ENCODE measurements around the gene ARMC3. TPM values are rescaled to one million over a fixed set of nuclear protein-coding genes. Genes with fewer than 3 reads are reported as not detected.
"Not testable (repeated sequence)": the region's sequence is repeated elsewhere in the genome, so short reads cannot be mapped to it uniquely, and the experiment has no call there.

Gene ARMC3
- polyA plus RNA-seq, 4 donors = 0.03 TPM; not detected in 3

DNA sequence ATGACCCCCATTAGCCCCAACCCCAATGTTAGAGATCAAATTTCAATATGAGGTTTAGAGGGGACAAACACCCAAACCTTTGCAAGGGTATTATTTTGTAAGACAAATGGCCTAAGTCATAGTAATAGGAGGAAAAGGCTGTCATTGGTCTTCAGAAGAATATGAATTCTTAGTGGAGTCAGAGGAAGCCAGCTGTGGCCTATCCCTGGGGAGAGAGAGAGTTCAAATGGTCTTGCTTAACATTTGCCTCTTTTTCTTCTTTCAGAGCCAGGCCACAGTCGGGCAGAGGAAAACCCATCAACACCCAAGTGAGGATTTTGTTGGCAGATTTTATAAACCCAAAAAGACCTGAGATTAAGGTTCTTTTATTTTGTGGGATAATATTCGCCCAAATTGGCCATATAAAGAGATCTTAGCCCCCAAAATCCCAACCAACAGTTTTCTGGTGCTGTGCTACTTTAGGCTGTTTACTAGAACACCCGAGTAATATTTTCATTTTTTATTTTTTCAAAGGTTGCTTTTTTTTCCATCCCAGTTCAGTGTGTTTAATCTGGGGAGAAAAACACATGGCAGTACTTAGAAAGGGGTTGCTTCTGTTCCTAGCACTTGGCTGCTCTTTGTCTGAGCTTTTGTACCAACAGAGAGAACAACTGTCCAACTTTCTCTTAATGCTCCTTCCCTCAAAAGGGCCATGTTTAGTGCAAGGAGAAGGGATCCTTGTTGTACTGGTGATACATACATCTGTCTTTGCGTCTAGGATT is 26.8 kb upstream of the ARMC3 start:
- Histone ChIP-seq H3K27ac (ENCODE audit: low read depth in 1 of 3, low read length in 2 of 3) (no peak overlapping the region), H3K4me3 (ENCODE audit: low read depth in 1 of 3, low read length in 3 of 3) (no peak overlapping the region), H3K9me3 (ENCODE audit: control insufficient read depth in 2 of 2, insufficient read depth in 1 of 2, low read depth in 1 of 2, low read length in 1 of 2) (peaks cover 0 to 2% of the 10 kb centered on the region in 2 donors), H3K4me1 (ENCODE audit: control insufficient read depth in 3 of 3, insufficient read depth in 2 of 3, low read depth in 1 of 3, low read length in 2 of 3) (no peaks in the 10 kb centered on the region), H3K27me3 (ENCODE audit: control insufficient read depth in 3 of 3, insufficient read depth in 3 of 3, low read length in 3 of 3) (no peaks in the 10 kb centered on the region), H3K36me3 (ENCODE audit: control insufficient read depth in 3 of 3, insufficient read depth in 2 of 3, low read depth in 1 of 3, low read length in 3 of 3) (no peaks in the 10 kb centered on the region)
- DNase-seq (no peak), FAIRE-seq (no peak)
- 70 to 76% (median 70%) methylated on average over 4 of the region's 4 CpGs for WGBS, 3 donors

DNA sequence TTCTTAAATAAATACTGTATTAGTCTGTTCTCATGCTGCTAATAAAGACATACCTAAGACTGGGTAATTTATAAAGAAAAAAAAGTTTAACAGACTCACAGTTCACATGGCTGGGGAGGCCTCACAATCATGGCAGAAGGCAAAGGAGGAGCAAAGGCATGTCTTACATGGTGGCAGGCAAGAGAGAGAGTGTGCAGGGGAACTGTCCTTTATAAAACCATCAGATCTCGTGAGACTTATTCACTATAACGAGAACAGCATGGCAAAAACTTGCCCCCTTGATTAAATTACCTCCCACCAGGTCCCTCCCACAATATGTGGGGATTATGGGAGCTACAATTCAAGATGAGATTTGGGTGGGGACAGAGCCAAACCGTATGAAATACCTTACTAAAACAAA is 25.7 kb upstream of the ARMC3 start:
- DNase-seq; H3K27me3 ChIP-seq (ENCODE audit: control insufficient read depth in 3 of 3, insufficient read depth in 3 of 3, low read length in 3 of 3); H3K27ac ChIP-seq (ENCODE audit: low read depth in 1 of 3, low read length in 2 of 3); H3K4me1 ChIP-seq (ENCODE audit: control insufficient read depth in 3 of 3, insufficient read depth in 2 of 3, low read depth in 1 of 3, low read length in 2 of 3); H3K4me3 ChIP-seq (ENCODE audit: low read depth in 1 of 3, low read length in 3 of 3); H3K36me3 ChIP-seq (ENCODE audit: control insufficient read depth in 3 of 3, insufficient read depth in 2 of 3, low read depth in 1 of 3, low read length in 3 of 3); FAIRE-seq; H3K9me3 ChIP-seq (ENCODE audit: control insufficient read depth in 2 of 2, insufficient read depth in 1 of 2, low read depth in 1 of 2, low read length in 1 of 2): not testable (repeated sequence)
- WGBS, 3 donors = 70 to 85% (median 75%) methylated on average over 3 of the region's 3 CpGs

- H3K4me1 ChIP-seq (ENCODE audit: control insufficient read depth in 3 of 3, insufficient read depth in 2 of 3, low read depth in 1 of 3, low read length in 2 of 3) = no peaks in the 10 kb centered on the region
- H3K4me3 ChIP-seq (ENCODE audit: low read depth in 1 of 3, low read length in 3 of 3) = no peak overlapping the region
- H3K9me3 ChIP-seq (ENCODE audit: control insufficient read depth in 2 of 2, insufficient read depth in 1 of 2, low read depth in 1 of 2, low read length in 1 of 2) = peaks cover 0 to 12% of the 10 kb centered on the region in 2 donors
- no peaks in the 10 kb centered on the region for H3K27me3 ChIP-seq (ENCODE audit: control insufficient read depth in 3 of 3, insufficient read depth in 3 of 3, low read length in 3 of 3)
- WGBS, 3 donors = 92 to 96% (median 94%) methylated on average over 1 of the region's 1 CpG
- H3K27ac ChIP-seq (ENCODE audit: low read depth in 1 of 3, low read length in 2 of 3) = no peak overlapping the region
- no peaks in the 10 kb centered on the region for H3K36me3 ChIP-seq (ENCODE audit: control insufficient read depth in 3 of 3, insufficient read depth in 2 of 3, low read depth in 1 of 3, low read length in 3 of 3)
- no peak for DNase-seq
- no peak for FAIRE-seq
These were observed 24.2 kb upstream of the ARMC3 start for GRCh38 chr10:22903694-22904093.

- no peaks in the 10 kb centered on the region for H3K36me3 ChIP-seq (ENCODE audit: control insufficient read depth in 3 of 3, insufficient read depth in 2 of 3, low read depth in 1 of 3, low read length in 3 of 3)
- H3K4me1 ChIP-seq (ENCODE audit: control insufficient read depth in 3 of 3, insufficient read depth in 2 of 3, low read depth in 1 of 3, low read length in 2 of 3) = peaks cover 0 to 2% (median 0%) of the 10 kb centered on the region in 3 donors
- H3K4me3 ChIP-seq (ENCODE audit: low read depth in 1 of 3, low read length in 3 of 3) = no peak overlapping the region
- no peak for DNase-seq
- H3K27ac ChIP-seq (ENCODE audit: low read depth in 1 of 3, low read length in 2 of 3) = no peak overlapping the region
- H3K9me3 ChIP-seq (ENCODE audit: control insufficient read depth in 2 of 2, insufficient read depth in 1 of 2, low read depth in 1 of 2, low read length in 1 of 2) = peaks cover 0 to 14% of the 10 kb centered on the region in 2 donors
- 93 to 96% (median 94%) methylated on average over 2 of the region's 2 CpGs for WGBS, 3 donors
- no peak for FAIRE-seq
- no peaks in the 10 kb centered on the region for H3K27me3 ChIP-seq (ENCODE audit: control insufficient read depth in 3 of 3, insufficient read depth in 3 of 3, low read length in 3 of 3)
These were observed 21.1 kb upstream of the ARMC3 start for GRCh38 chr10:22906767-22907166.

DNA sequence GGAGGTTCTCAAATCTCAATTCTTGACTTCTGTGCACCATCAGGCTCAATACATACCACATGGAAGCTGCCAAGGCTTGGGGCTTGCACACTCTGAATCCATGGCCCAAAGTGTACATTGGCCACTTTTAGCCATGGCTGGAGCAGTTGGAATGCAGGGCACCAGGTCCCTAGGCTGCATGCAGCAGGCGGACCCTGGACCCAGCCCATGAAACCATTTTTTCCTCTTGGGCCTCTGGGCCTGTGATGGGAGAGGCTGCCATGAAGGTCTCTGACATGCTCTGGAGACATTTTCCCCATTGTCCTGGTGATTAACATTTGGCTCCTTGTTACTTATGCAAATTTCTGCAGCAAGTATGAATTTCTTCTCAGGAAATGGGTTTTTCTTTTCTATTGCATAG is 19.0 kb upstream of the ARMC3 start:
- 89 to 94% (median 91%) methylated on average over 1 of the region's 1 CpG for WGBS, 3 donors
- H3K27me3 ChIP-seq (ENCODE audit: control insufficient read depth in 3 of 3, insufficient read depth in 3 of 3, low read length in 3 of 3) = no peaks in the 10 kb centered on the region
- FAIRE-seq (no peak), DNase-seq (no peak)
- H3K4me1 ChIP-seq (ENCODE audit: control insufficient read depth in 3 of 3, insufficient read depth in 2 of 3, low read depth in 1 of 3, low read length in 2 of 3) = peaks cover 0 to 7% (median 5%) of the 10 kb centered on the region in 3 donors
- no peak overlapping the region for H3K27ac ChIP-seq (ENCODE audit: low read depth in 1 of 3, low read length in 2 of 3)
- peaks cover 0 to 12% of the 10 kb centered on the region in 2 donors for H3K9me3 ChIP-seq (ENCODE audit: control insufficient read depth in 2 of 2, insufficient read depth in 1 of 2, low read depth in 1 of 2, low read length in 1 of 2)
- H3K4me3 ChIP-seq (ENCODE audit: low read depth in 1 of 3, low read length in 3 of 3) = no peak overlapping the region
- no peaks in the 10 kb centered on the region for H3K36me3 ChIP-seq (ENCODE audit: control insufficient read depth in 3 of 3, insufficient read depth in 2 of 3, low read depth in 1 of 3, low read length in 3 of 3)

GRCh38 chr10:22909673-22910072 is 18.2 kb upstream of the ARMC3 start:
- H3K9me3 ChIP-seq (ENCODE audit: control insufficient read depth in 2 of 2, insufficient read depth in 1 of 2, low read depth in 1 of 2, low read length in 1 of 2) = peaks cover 0 to 12% of the 10 kb centered on the region in 2 donors
- H3K27me3 ChIP-seq (ENCODE audit: control insufficient read depth in 3 of 3, insufficient read depth in 3 of 3, low read length in 3 of 3); FAIRE-seq; H3K36me3 ChIP-seq (ENCODE audit: control insufficient read depth in 3 of 3, insufficient read depth in 2 of 3, low read depth in 1 of 3, low read length in 3 of 3); DNase-seq; H3K4me1 ChIP-seq (ENCODE audit: control insufficient read depth in 3 of 3, insufficient read depth in 2 of 3, low read depth in 1 of 3, low read length in 2 of 3); H3K4me3 ChIP-seq (ENCODE audit: low read depth in 1 of 3, low read length in 3 of 3); H3K27ac ChIP-seq (ENCODE audit: low read depth in 1 of 3, low read length in 2 of 3): not testable (repeated sequence)
- WGBS, 3 donors = 74 to 96% (median 91%) methylated on average over 1 of the region's 1 CpG

GRCh38 chr10:22911067-22911466 is 16.8 kb upstream of the ARMC3 start:
- Histone ChIP-seq H3K9me3 (ENCODE audit: control insufficient read depth in 2 of 2, insufficient read depth in 1 of 2, low read depth in 1 of 2, low read length in 1 of 2) (peaks cover 0 to 12% of the 10 kb centered on the region in 2 donors), H3K4me1 (ENCODE audit: control insufficient read depth in 3 of 3, insufficient read depth in 2 of 3, low read depth in 1 of 3, low read length in 2 of 3) (peaks cover 0 to 7% (median 5%) of the 10 kb centered on the region in 3 donors), H3K27me3 (ENCODE audit: control insufficient read depth in 3 of 3, insufficient read depth in 3 of 3, low read length in 3 of 3) (no peaks in the 10 kb centered on the region), H3K4me3 (ENCODE audit: low read depth in 1 of 3, low read length in 3 of 3) (no peak overlapping the region), H3K36me3 (ENCODE audit: control insufficient read depth in 3 of 3, insufficient read depth in 2 of 3, low read depth in 1 of 3, low read length in 3 of 3) (no peaks in the 10 kb centered on the region), H3K27ac (ENCODE audit: low read depth in 1 of 3, low read length in 2 of 3) (no peak overlapping the region)
- FAIRE-seq (no peak), DNase-seq (no peak)
- 65 to 94% (median 74%) methylated on average over 1 of the region's 1 CpG for WGBS, 3 donors

DNA sequence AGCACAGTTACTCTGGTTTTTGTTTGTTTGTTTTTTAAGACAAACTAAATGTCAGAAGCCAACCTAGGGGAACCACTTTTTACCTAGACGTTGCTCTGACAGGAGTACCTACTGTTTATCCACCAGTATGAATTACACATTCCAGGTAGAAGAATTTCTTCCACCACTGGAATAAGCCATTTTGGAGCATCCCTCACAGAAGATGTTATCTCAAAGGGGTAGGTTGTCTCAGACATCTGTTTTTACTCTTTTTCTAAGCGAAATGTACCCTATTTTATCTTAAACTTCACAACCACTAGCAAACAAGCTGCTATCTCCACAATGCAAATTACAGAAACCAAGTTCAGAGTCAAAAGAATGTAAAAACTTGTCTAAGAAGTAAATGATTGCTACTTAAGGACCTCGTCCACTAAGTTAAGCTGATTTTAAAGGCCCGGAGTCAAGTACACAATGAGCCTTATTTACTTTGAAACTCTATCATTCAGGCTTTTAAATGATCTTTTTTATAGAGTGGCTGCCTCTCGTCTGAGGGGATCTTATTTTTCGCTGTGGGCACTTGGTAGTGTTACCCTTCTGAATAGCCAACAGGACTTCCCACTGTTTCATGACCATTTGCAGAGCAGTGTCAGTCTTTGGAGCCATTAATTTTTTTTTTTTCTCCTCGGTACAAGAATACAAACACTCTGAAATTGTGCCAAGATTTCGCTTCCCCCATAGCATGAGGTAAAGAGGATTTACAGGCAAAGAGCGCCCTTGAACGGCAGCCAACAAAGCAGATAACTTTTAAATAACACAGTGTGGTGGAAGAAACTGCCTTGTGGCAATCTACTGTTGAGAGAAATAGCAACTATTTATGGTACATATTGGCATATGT is 15.7 kb upstream of the ARMC3 start:
- peak; percentile 79 to 82 for DNase-seq
- peak overlapping the region in 1 of 3 donors; percentile 11 for H3K27ac ChIP-seq (ENCODE audit: low read depth in 1 of 3, low read length in 2 of 3)
- no peaks in the 10 kb centered on the region for H3K27me3 ChIP-seq (ENCODE audit: control insufficient read depth in 3 of 3, insufficient read depth in 3 of 3, low read length in 3 of 3)
- H3K4me1 ChIP-seq (ENCODE audit: control insufficient read depth in 3 of 3, insufficient read depth in 2 of 3, low read depth in 1 of 3, low read length in 2 of 3) = peaks cover 0 to 7% (median 5%) of the 10 kb centered on the region in 3 donors
- WGBS, 3 donors = 28 to 45% (median 42%) methylated on average over 10 of the region's 10 CpGs
- H3K9me3 ChIP-seq (ENCODE audit: control insufficient read depth in 2 of 2, insufficient read depth in 1 of 2, low read depth in 1 of 2, low read length in 1 of 2) = peaks cover 0 to 18% of the 10 kb centered on the region in 2 donors
- H3K36me3 ChIP-seq (ENCODE audit: control insufficient read depth in 3 of 3, insufficient read depth in 2 of 3, low read depth in 1 of 3, low read length in 3 of 3) = no peaks in the 10 kb centered on the region
- H3K4me3 ChIP-seq (ENCODE audit: low read depth in 1 of 3, low read length in 3 of 3) = no peak overlapping the region
- FAIRE-seq = no peak

All from small intestine (tissue), 7 donors.